ENCODE results near the gene GEMIN8.

GRCh38 chrX:14038375-14039085, 8.8 kb upstream of the GEMIN8 start:
- TF ChIP-seq EZH2 (IDR thresholded peaks at IDR 0.05) (no peak), POLR2AphosphoS5 (IDR thresholded peaks at IDR 0.05; ENCODE audit: low read depth, low read length) (no peak), CTCF (IDR thresholded peaks at IDR 0.05 in 2 of 3, conservative IDR thresholded peaks at IDR 0.05 in 1 of 3; ENCODE audit: borderline replicate concordance in 1 of 3, insufficient read depth in 1 of 3, low read depth in 2 of 3, low read length in 2 of 3) (no peak), SP1 (IDR thresholded peaks at IDR 0.05; ENCODE audit: low read depth) (no peak)

All from HCT116 (cell line).